Lower lobe of right lung (tissue), 2 donors: ENCODE results near the gene HABP4. TPM values are rescaled to one million over a fixed set of nuclear protein-coding genes. Genes with fewer than 3 reads are reported as not detected.

Experiments
- ATAC-seq, 2 donors: fragments of 200-7000 bp; cut with Tn5 transposase; one replicate each; pipeline ENCODE4 v1.9.1; 2020 to 2022; ENCODE audit warnings: mild to moderate bottlenecking in 2 of 2, moderate library complexity in 2 of 2
- DNase-seq: peaks from one replicate; pipeline ENCODE4 v3.0.0-alpha.2; 2020
- H3K27ac ChIP-seq: fragments of 200-600 bp; one replicate; pipeline ENCODE4 v1.8.0; 2022
- H3K27me3 ChIP-seq: fragments of 200-600 bp; one replicate; pipeline ENCODE4 v1.8.0; 2022; ENCODE audit warnings: low read depth
- H3K36me3 ChIP-seq: fragments of 200-600 bp; one replicate; pipeline ENCODE4 v1.8.0; 2022; ENCODE audit warnings: mild to moderate bottlenecking
- H3K4me1 ChIP-seq: fragments of 200-600 bp; one replicate; pipeline ENCODE4 v1.8.0; 2022
- H3K4me3 ChIP-seq: fragments of 200-600 bp; one replicate; pipeline ENCODE4 v1.8.0; 2022; ENCODE audit warnings: mild to moderate bottlenecking
- H3K9me3 ChIP-seq: fragments of 200-600 bp; one replicate; pipeline ENCODE4 v1.8.0; 2022
- intact Hi-C: fragments of 100-400 bp; cut with DNase I; formaldehyde crosslinking; loops from one replicate; pipeline ENCODE4 v1.11.0; 2022
- total RNA-seq: library from RNA; stranded (reverse); fragmentation: NEBNext Ultra II Directional; extraction: Animal tissue kit (Norgen Biotek cat#: 25700); gene quantifications from one replicate; pipeline ENCODE4 v1.2.1, GENCODE V29; 2021
- TF ChIP-seq, protein P1 (sequence below): fragments of 200-600 bp; IDR thresholded peaks from one replicate; pipeline ENCODE4 v1.8.0; 2022; ENCODE audit warnings: antibody characterized with exemption, mild to moderate bottlenecking
- donor health status: DM: no; HTN: yes; CAD: no; lungs with severe emphysema.

The HABP4 gene
- total RNA-seq, 1 donor from 2014 or later: 9.8 TPM

DNA sequence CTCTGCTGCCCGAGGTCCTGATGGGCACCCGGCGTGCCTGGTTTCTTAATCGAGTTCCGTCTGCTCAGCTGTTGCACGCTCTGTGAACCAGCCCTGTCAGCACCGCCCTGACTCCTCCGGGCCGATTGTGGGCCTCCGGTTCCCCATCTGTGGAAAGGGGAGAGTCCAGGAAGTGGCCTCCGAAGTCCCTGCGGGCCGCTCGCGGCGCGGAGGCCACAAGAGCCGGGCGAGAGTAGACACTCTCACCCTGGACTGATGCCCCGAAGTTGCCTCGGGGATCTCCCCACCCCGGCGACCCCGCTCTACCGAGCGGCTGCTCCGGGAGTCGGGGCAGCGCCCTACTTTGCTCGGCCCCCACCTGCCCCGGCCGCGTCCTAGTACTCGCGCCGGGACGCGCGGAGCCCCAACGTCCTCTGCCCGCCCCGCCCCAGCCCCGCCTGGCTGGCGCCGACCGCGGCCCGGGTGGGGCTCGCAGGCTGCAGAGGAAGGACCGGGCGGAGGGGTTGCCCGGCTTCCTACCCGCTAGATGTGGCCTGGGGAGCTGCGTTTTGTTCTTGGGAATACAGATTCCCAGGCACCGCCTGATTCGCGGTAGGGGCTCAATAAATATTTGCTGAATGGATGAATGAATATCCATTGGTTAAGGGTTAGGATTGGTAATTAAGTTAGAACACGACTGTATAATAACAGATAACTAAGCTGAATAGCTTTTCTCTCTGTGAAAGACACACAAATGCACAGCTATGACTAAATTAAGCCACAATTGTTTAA is 30.9 kb upstream of the HABP4 start:
- H3K36me3 ChIP-seq: no peaks in the 10 kb centered on the region
- H3K9me3 ChIP-seq: no peaks in the 10 kb centered on the region
- intact Hi-C loops: no loop called here
- peak; percentile 83 for DNase-seq
- ATAC-seq: peak; percentile 78 to 81
- H3K4me3 ChIP-seq: peak overlapping the region; percentile 94
- peaks cover 27% of the 10 kb centered on the region for H3K4me1 ChIP-seq
- H3K27ac ChIP-seq: peak overlapping the region; percentile 99
- TF ChIP-seq, protein P1, sequence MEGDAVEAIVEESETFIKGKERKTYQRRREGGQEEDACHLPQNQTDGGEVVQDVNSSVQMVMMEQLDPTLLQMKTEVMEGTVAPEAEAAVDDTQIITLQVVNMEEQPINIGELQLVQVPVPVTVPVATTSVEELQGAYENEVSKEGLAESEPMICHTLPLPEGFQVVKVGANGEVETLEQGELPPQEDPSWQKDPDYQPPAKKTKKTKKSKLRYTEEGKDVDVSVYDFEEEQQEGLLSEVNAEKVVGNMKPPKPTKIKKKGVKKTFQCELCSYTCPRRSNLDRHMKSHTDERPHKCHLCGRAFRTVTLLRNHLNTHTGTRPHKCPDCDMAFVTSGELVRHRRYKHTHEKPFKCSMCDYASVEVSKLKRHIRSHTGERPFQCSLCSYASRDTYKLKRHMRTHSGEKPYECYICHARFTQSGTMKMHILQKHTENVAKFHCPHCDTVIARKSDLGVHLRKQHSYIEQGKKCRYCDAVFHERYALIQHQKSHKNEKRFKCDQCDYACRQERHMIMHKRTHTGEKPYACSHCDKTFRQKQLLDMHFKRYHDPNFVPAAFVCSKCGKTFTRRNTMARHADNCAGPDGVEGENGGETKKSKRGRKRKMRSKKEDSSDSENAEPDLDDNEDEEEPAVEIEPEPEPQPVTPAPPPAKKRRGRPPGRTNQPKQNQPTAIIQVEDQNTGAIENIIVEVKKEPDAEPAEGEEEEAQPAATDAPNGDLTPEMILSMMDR: no peak
- H3K27me3 ChIP-seq: no peaks in the 10 kb centered on the region

GRCh38 chr9:96419691-96419969 is 30.3 kb upstream of the HABP4 start:
- Histone ChIP-seq H3K27me3 (no peaks in the 10 kb centered on the region), H3K4me1 (peaks cover 27% of the 10 kb centered on the region), H3K9me3 (no peaks in the 10 kb centered on the region), H3K36me3 (no peaks in the 10 kb centered on the region), H3K4me3 (peak overlapping the region; percentile 94), H3K27ac (peak overlapping the region; percentile 99)
- intact Hi-C loops: no loop called here
- TF ChIP-seq, protein P1: no peak
- no peak for DNase-seq
- no peak for ATAC-seq

- H3K27me3 ChIP-seq: no peaks in the 10 kb centered on the region
- peak overlapping the region; percentile 99 for H3K27ac ChIP-seq
- intact Hi-C loops: no loop called here
- ATAC-seq (peak in 1 of 2 donors; percentile 36), DNase-seq (no peak)
- no peak overlapping the region for H3K4me3 ChIP-seq
- no peaks in the 10 kb centered on the region for H3K9me3 ChIP-seq
- TF ChIP-seq, protein P1: no peak
- H3K36me3 ChIP-seq: no peaks in the 10 kb centered on the region
- H3K4me1 ChIP-seq: peaks cover 31% of the 10 kb centered on the region
These were observed 29.3 kb upstream of the HABP4 start for GRCh38 chr9:96420468-96421219.

- intact Hi-C loops: no loop called here
- H3K27ac ChIP-seq: no peak overlapping the region
- no peak overlapping the region for H3K4me3 ChIP-seq
- H3K4me1 ChIP-seq: peaks cover 25% of the 10 kb centered on the region
- no peak for ATAC-seq
- H3K9me3 ChIP-seq: no peaks in the 10 kb centered on the region
- no peaks in the 10 kb centered on the region for H3K36me3 ChIP-seq
- no peaks in the 10 kb centered on the region for H3K27me3 ChIP-seq
- no peak for DNase-seq
- TF ChIP-seq, protein P1: no peak
These were observed 26.5 kb upstream of the HABP4 start for GRCh38 chr9:96423322-96423984.

DNA sequence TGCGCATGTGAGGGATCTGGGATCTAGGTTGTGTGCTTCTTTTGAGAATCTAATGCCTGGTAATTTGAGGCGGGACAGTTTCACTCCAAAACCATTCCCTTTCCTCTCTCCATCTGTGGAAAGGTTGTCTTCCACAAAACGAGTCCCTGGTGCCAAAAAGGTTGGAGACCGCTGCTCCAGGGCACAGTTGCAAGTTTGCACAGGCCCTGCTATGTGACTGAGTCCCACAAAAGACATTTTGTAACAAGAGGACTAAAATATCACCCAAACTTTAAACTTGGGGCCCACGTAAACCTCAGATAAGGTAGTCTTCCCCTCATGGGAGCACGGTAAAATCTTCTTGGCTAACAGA is 26.0 kb upstream of the HABP4 start:
- DNase-seq: no peak
- Histone ChIP-seq H3K27ac (no peak overlapping the region), H3K9me3 (no peaks in the 10 kb centered on the region), H3K4me1 (peaks cover 25% of the 10 kb centered on the region), H3K4me3 (no peak overlapping the region), H3K27me3 (no peaks in the 10 kb centered on the region), H3K36me3 (no peaks in the 10 kb centered on the region)
- TF ChIP-seq, protein P1: no peak
- no peak for ATAC-seq
- intact Hi-C loops: no loop called here
